Activated CD8-positive, alpha-beta memory T cell treated with anti-CD3 and anti-CD28 coated beads, Interleukin-2, amount 50 U/mL, for 24 hours (primary cell): ENCODE data around the gene DENND1A.
"Not testable (repeated sequence)": the region's sequence is repeated elsewhere in the genome, so short reads cannot be mapped to it uniquely, and the experiment has no call there.

ENCODE experiments used
- DNase-seq: peaks from one replicate; pipeline ENCODE4 v3.0.0-alpha.2; 2020; ENCODE audit errors: extremely low read depth

DENND1A gene

DNA sequence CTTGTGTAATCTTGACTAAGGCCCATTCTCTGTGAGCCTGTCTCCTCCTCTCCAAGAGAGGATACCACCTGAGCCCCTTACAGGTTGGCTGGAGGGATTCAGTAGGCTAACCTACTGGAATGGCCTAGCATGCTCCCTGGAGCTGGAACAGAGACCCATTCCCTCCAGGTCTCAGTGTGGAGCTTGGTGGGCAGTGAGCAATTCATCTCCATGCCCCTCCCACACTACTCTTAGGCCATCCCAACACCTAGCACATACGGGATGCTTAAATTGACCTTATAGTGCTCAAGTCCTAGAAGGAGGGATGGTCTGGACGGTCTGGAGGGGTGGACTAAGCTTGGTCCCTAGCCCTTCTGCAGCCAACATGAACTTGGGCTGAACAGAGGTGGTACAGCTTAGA, 498.3 kb downstream of the DENND1A start:
- no peak for DNase-seq

DNA sequence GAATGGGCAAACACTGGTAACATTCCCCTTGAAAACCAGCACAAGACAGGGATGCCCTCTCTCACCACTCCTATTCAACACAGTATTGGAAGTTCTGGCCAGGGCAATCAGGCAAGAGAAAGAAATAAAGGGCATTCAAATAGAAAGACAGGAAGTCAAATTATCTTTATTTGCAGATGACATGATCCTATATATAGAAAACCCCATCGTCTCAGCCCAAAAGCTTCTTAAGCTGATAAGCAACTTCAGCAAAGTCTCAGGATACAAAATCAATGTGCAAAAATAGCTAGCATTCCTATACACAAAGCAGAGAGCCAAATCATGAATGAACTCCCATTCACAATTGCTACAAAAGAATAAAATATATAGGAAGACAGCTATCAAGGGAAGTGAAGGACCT, 501.5 kb downstream of the DENND1A start:
- DNase-seq: not testable (repeated sequence)

DNA sequence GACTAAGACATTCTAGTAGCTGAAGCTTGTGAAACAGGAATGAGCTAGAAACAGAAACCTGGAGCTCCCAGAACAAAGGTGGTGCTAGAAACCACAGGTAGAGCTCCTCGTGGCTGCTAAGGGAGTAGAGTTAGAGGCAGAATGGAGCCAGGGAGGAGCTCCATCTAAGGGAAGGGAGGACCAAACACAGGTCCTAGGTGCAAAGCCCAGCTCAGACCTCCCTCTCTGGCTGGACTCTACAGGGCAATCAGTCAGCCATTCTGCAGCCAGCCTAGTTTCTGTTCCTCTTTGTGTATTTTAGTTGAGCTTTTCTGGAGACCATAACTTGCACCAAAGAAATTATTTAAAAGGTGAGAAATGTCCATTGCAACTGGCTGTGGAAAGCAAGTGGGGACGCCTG, 503.5 kb downstream of the DENND1A start:
- DNase-seq: no peak

DNA sequence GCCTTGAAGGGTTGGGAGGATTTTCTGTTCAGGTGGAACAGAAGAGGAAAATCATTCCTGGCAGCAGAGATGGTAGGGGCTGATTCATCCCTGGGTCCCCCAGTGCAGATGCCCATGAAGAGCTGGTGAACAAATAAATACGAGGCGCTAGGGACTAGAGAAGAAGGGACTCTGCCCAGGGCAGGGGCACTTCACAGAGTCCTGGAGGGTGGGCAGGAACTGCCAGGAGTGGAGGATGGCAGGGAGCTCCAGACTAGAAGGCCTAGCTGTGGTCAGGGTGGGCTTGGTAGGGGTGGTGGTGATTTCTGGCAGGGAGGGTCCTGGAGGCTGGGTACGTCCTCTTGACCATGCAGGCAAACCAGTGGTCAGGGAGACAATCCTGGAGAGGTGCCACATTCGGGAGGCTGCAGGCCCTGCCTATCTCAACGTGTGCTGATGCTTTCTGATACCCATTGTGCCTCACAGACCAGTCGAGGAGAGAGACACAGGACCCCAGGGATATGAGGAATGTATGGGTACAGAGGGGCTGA, 504.0 kb downstream of the DENND1A start:
- no peak for DNase-seq

DNA sequence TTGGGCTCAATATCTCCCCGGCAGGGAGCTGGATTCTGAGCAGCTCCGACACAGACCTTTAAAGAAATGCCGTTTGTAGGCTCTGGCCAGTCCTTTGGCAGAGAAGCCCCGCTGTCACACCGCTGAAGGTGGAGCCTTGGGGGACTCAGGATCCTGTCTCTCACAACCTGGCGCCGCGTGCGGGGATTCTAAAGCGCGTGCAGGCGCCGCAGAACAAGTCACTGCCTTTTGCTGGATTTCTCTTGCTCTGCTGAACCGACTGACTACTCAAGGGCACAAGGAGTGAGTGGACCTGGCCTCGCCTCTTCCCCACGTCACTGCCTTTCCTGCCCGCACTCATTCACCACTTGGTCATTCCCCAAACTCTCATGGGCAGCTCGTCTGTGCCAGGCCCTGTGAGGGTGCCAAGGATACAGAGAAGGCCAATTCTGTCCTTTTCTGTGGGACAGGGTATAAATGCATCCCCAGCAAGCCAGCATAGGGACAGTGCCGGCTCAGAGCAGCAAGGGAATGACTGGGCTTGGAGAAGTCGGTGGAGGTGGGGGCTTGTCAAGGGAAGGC, 504.6 kb downstream of the DENND1A start:
- no peak for DNase-seq

DNA sequence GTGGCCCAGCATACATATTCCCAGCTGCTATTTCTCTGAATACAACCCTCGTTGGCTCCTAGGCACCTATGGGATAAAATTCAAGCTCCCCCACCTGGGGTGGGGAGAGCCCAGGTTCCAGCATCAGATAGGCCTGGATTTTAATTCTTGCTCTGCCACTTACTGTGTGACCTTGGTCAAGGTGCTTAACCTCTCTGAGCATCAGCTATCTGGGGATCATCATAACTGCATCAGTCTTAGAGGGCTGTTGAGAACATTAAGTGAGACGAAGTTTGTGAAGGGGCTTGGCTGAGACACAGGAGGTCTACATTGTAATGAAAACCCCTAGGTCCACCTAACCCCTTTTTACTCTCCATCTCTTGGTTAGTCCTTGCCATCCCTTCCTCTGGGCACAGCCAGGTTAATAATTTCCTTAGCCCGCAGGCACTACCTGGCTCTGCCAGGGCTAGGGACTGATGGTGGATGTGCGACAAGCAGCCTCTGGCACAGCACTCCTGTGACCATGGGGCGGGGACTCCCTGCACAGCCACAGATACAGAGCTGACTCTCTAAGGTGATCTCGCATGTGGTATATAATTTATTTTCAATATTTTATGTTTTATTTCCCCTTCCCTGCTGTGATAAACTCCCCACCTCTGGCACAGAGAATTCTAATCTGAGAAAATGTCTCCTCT, 505.2 kb downstream of the DENND1A start:
- no peak for DNase-seq

DNA sequence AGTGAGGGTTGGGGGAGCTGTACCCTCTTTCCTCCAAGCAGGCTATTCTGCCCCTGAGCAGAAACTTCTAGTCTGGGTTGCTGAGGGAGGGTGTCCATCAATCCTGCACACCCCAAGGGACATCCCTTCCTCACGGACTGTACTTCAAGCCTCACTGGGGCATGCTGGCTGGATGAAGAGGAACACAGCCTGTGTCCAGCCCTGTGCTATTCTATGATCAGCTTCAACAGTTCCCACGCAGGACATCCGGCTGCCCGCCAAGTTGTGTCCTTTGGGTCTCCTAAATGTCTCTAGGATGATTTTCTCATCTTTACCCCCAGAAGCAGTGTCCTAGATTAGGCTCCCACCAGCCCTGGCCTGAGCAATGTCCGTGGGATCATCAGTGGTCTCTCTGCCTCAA, 505.8 kb downstream of the DENND1A start:
- DNase-seq: no peak

DNA sequence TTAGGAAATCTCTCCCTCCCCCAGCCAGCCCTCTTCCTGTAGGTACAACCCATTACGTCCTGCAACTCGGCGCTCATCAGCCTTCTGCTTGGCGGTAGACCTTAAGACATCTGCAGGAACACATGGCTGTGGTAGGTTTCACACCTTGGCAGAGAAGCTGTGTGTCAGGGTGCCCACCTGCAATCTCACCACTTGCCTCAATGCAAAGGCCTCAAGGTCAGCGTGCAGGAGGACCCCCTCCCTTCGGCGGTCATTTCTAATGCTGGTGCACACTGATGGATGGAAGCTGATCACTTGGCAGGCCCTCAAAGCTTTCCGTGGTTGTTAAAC, 506.6 kb downstream of the DENND1A start:
- no peak for DNase-seq

DNA sequence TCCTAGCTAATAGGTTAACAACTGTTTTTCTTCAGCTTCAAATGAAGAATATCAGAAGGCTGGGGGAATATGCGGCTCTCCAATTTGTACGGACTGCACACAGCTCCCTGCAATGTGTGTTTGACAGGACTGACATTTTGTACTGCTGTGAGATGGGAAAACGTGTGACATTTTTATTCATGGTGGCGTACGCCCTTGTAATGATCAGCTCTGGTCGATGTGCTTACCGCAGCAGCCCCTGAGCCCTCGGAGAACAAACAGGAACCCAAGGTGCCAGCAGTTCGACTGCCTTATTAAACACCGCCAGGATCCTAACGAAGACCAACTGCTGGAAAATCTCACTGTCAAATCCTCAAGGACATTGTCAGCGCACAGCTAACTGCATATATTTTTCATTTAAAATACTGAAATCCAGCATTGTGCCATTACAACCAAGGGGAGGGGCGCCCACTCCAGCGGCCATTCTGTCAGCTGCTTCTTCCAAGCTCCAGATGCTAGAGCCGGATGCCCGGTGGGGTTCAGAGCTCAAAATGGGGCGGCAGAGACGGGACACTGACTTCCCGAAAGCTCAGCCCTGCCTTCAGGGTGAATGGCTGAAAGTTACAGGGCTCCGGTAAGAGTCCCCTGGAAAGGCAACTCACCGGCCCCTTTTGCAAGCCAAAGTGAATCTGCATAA, 507.2 kb downstream of the DENND1A start:
- DNase-seq: no peak

DNA sequence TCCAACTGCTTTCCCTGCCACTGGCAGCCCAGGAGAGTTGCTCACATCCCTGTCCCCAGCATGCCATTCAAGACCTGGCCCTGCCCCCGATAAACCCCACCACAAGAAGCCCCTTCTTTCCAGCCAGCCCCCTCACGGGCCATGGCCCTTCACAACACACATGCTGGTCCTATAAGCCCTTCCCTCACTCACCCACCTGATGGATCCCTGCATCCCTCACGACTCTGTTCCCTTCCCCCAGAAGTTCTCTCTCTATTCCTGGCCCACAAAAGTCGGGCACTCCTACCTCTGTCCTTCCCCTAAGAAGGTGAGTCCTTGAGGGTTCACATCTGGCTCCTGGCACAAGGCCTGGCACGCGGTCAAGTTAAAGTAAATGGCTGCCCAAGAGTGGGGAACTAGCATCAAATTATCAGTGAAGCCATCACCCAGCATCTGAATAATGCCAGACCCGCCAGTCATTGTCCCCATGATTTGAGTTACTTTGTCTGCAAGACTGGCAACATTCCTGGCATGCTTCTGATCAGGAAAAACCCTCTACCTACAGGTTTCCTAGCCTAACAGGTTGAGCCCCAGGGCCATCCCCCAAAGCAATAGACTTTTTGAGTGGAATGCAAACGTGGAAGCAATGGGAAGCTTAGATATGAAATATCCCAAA, 508.0 kb downstream of the DENND1A start:
- no peak for DNase-seq

DNA sequence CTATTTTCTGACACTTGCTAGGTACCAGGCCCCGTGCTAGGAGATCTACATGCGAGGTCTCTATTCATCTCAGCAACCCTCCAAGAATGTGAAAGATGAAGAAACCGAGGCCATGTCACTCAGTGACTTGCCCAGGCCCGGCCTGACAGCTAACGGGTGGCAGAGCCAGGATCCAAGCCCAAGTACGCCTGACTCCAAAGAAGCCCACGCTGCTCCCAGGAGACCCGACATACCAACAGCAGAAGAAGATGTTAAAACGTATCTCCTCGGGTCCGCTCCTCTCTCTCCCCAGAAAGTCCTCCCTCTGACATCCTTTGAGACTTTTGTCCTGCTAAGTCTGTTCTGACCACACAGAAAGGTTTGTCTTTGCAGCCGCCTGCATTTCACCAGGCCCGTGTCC, 508.7 kb downstream of the DENND1A start:
- no peak for DNase-seq

DNA sequence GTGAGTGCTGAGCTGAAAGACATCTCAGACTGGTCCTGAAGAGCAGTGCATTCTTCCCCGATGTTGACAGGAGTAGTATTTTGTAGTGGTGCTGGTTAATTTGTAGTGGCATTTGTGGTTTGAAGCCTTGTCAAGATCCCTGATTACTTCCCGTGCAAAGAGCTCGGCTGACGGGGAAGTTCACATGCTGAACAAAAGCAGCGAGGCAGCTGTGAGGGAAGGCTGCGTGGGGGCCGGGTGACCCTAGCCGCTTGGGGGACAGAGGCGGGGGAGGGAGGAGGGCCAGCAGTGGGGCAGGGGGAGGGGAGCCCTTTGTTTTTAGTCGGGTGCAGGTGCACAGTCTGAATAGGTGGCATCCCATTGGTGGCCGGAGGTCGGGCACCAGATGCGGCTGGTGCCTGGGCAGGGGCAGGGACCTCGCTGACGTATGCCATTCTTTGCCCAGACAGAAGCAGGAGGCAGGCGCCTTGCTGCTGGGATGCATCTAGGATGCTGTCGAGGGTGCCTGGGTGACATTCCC, 509.3 kb downstream of the DENND1A start:
- DNase-seq: no peak

DNA sequence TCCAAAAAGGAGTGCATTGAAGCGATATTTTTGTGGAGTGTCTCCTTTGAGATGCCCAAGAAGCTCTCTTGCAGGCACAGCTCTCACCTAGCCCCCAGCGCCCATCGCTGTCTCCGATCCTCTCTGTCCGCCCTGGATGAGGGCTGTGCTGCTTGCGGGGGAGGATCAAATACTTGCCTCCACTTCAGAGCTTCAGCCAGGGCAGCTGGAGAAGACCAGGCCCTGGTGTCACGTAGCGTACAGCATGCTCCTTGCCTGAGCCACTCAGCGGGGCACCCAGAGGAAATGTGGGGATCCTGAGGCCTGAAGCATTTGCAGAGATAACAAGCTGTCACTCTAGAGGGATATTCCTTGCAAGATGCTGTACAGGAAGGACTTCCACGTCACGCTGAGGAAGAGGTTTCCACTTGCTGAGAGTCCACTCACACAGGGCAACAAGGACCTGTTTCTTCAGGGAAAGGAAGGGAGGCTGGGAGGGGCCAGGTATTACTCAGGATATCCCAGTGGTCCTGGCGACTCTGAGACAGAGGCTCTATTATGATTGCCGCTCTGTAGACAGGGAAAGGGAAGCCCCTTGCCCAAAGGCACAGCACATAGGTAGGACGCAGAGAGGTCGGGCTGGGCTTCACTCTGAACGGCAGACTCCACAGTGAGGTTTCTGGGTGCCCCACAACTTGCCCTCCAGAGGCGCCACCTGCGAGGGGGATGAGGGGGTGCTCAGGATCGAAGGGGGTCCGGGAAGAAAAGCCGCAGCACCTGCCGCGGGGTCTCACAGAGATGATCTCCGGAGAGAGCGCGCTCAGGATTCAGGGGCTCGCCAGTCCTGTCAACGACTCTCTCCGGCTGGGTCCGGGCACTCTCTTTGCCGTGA, 510.0 kb downstream of the DENND1A start:
- DNase-seq: no peak

DNA sequence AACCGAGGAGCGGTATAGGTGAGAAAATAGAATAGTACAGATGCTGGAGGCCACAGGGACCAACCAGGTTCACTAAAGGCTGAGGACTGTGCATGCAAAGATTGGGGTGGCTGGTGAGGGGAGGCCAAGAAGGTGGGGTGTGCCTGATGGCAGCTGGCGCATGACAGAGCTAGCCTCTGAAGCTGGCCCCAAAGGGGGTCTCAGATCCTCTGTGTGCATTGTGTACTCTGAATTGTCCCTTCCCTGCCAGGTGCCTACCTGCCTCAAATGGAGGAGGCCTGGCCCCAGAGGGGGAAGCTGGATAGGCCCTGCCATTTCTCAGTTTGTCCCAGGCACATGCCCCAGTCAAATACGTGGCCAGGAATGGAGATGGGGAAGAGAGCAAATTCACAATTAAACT, 510.8 kb downstream of the DENND1A start:
- DNase-seq: no peak

DNA sequence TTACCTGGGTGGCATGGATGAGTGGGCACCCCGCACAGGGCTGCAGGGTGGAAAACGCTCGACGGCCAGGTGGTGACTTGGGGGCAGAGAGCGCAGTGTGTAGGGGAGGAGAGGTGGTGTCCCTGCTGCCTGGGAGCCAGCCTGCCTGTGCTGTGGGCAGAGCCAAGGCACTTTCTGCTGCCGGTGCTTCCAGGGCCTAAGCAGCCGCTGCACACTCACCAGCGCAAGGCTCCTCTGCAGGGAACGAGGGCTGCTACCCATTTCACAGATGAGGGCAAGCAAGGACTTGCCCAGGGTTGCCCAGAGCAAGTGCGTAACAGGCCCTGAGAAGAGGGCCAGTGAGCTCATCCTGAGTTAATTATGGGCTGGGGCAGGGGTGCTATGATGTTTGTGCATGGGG, 511.4 kb downstream of the DENND1A start:
- no peak for DNase-seq

DNA sequence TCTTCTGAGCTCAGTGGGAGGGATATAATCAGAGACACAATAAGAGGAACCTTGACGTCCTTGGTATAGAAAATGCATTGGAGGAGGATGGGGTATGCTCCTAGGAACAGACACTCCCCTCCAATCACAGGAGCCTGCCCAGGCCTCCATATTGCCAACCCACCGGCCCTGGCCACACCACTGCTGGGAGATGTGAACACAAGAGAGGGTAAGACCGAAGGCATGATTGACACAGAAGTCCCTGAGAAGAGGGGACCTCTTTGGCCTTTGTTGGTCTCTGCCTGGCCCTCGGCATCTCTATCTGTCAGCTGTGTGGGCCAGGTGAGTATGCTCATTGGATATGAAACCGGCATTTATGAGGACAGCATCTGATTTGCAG, 511.9 kb downstream of the DENND1A start:
- DNase-seq: no peak

DNA sequence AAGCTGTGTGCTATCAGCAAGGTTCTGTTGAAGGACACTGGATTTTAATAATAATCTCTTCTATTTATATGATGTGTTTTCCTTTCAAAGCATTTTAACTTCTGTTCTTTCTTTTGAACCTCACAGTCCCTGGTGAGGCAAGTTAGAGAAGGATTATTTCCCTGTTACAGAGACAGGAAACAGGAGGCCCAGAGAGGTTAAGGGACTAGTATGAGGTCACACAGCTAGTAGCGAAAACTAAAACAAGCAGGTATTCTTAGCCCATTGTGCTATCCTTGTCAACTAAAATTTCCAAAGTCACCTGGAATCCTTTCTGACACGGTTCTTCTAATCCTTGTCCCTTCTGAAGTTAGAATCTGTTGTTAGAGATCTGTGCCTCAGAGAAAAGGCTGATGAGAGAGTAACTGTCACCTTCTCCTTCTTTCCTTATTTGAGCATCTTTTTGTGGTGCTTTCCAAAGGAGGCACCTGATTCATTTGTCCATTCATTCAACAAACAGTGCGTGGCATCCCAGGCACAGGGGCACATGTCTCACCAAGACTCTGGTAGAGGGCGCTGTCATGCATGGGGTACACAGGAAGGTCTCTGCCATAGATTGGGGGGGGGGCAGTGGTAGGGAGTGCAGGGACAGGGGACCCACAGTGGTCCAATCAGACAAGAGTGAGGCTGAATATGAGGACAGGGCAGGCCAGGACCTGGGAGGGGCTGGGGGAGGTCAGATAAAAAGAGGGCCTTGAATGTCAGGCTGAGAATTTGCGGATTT, 512.5 kb downstream of the DENND1A start:
- no peak for DNase-seq

DNA sequence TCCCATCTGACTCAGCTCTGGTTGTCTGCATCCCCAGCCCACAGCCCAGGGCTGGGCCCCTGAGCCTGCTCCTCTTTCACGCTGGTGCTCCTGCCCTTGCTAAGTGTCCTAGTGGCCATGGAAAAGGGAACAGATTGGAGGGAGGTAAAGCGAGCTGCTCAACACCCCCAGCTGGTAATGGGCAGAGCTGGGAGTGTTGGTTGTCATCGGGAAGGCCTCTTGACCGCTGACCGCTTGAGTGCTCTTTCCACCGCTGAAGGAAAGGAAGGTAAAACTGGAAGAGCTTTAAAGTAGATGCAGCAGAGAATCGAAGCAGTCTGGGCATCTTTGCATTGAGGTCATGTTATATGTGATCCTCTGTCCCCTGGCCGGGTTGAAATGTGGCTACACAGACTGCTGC, 513.8 kb downstream of the DENND1A start:
- no peak for DNase-seq

DNA sequence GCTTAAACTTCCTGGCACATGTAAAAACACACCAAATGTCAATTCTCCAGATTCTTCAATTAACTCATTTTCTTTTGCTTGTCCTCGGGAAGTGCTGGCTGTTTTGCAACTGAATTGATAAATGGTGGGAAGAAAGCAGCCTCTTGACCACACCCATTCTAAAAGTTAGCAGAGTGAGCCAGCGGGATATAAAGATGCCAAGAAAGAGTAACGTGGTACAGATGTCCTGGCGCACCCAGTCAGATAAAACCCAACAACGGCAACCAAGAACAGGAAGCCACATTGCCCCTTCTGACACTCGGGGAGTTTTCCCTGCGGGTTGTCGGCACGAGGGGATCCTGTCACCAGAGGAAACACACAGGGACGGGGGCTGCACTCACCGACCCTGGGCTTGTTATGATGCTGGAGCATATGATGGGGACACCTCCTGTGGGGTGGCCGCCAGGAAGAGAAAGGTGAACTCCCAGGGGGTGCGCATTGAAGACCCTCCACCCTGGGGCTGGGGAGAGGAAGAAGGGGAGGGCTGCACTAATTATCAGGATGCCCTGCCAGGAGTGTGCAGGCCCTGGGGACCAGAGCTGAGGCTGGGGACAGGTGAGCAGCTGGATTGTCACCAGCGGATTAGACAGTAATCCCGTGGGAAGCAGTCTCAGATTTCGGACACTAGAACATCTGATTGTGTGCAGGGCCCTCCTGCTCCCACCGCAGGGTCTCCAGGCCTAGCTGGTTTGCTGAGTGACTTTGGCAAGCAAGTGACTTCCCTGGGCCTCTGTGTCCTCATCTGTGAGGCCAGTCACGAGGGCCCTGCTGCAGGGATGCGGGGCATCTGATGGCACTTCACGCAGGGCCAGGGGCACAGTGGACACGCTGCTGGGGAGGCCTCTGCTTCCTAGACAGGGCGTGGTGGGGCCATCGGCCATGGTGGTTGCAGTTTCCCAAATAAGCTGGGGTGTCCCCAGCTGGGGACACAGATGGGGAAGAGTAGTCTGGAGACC, 514.7 kb downstream of the DENND1A start:
- no peak for DNase-seq

DNA sequence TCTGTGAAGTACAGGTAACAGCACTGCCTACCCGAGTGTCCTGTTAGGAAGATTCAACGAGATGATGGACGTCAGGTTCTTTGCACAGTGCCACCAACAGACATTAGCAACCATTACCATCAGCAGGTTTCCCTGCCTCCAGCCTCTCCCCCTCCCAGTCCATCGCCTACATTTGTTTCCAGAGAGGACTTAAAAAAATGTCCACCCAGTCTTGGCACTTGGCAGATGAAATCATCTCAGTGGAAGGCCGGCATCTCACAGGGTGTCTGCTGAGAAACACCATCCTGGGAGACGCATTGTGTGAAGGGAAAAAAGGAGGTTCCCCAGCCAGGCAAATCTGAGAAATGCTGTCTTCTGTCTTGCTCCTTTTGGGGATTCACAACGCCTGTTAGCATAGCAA, 515.7 kb downstream of the DENND1A start:
- no peak for DNase-seq
